NCI-H446 (cell line): Measurements from ENCODE around the gene TMEM258.

Source experiments
- DNase-seq, 2 experiments: peaks; one replicate each; lab custom pipeline; 2025; lab: John Stamatoyannopoulos, UW

TMEM258 gene

GRCh38 chr11:61795876-61796526 lies 3.6 kb upstream of the TMEM258 start:
- DNase-seq, result no peak

GRCh38 chr11:61795459-61795858 lies 3.1 kb upstream of the TMEM258 start:
- DNase-seq, result no peak

GRCh38 chr11:61794579-61794978 lies 2.2 kb upstream of the TMEM258 start:
- DNase-seq, result no peak

GRCh38 chr11:61793829-61794204 lies 1.4 kb upstream of the TMEM258 start:
- no peak for DNase-seq

- DNase-seq, result no peak
Observed at GRCh38 chr11:61793083-61793828, 857 bp upstream of the TMEM258 start.

GRCh38 chr11:61791737-61792309 lies 576 bp downstream of the TMEM258 start:
- peak; percentile 84 to 94 for DNase-seq

- DNase-seq, result peak in 1 of 2 experiments; percentile 42
Observed at GRCh38 chr11:61787928-61788491, 4.4 kb downstream of the TMEM258 start.

GRCh38 chr11:61785837-61786402 lies 6.5 kb downstream of the TMEM258 start:
- no peak for DNase-seq

GRCh38 chr11:61784506-61784805 lies 7.9 kb downstream of the TMEM258 start:
- no peak for DNase-seq

- DNase-seq, result no peak
Observed at GRCh38 chr11:61783717-61784505, 8.5 kb downstream of the TMEM258 start.

- no peak for DNase-seq
Observed at GRCh38 chr11:61782841-61783240, 9.6 kb downstream of the TMEM258 start.

GRCh38 chr11:61782299-61782698 lies 10.1 kb downstream of the TMEM258 start:
- DNase-seq, result no peak

GRCh38 chr11:61781585-61781984 lies 10.8 kb downstream of the TMEM258 start:
- DNase-seq, result no peak

- DNase-seq, result no peak
Observed at GRCh38 chr11:61780581-61781162, 11.7 kb downstream of the TMEM258 start.

- no peak for DNase-seq
Observed at GRCh38 chr11:61779666-61780525, 12.5 kb downstream of the TMEM258 start.

GRCh38 chr11:61778920-61779650 lies 13.3 kb downstream of the TMEM258 start:
- DNase-seq, result no peak

GRCh38 chr11:61778357-61778886 lies 14.0 kb downstream of the TMEM258 start:
- no peak for DNase-seq

GRCh38 chr11:61777234-61778090 lies 14.9 kb downstream of the TMEM258 start:
- no peak for DNase-seq
